Hepatocyte (in vitro differentiated cells): ENCODE measurements around the gene ZNF747. TPM values are rescaled to one million over a fixed set of nuclear protein-coding genes. Genes with fewer than 3 reads are reported as not detected.

Source experiments
- DNase-seq: peaks from one replicate; pipeline ENCODE4 v3.0.0-alpha.2; 2016; ENCODE audit warnings: low spot score
- H2AFZ ChIP-seq: fragments of 200-600 bp; sonication (generic); 2 replicates; pipeline ENCODE4 v1.6.0; 2016; ENCODE audit warnings: antibody characterized with exemption, mild to moderate bottlenecking
- H3K27ac ChIP-seq: fragments of 200-600 bp; sonication (generic); 2 replicates; pipeline ENCODE4 v1.5.1; 2016; ENCODE audit warnings: mild to moderate bottlenecking
- H3K27me3 ChIP-seq: fragments of 200-600 bp; sonication (generic); 2 replicates; pipeline ENCODE4 v1.6.1; 2016
- H3K36me3 ChIP-seq: fragments of 200-600 bp; sonication (generic); replicated peaks from 2 replicates; pipeline ENCODE4 v1.5.1; 2016; ENCODE audit warnings: low read depth; ENCODE audit not compliant: insufficient read depth
- H3K4me1 ChIP-seq: fragments of 200-600 bp; sonication (generic); 2 replicates; pipeline ENCODE4 v1.5.1; 2016; ENCODE audit warnings: mild to moderate bottlenecking, moderate library complexity; ENCODE audit not compliant: insufficient read depth
- H3K4me2 ChIP-seq: fragments of 200-600 bp; sonication (generic); 2 replicates; pipeline ENCODE4 v1.6.0; 2016
- H3K4me3 ChIP-seq: fragments of 200-600 bp; sonication (generic); 2 replicates; pipeline ENCODE4 v1.5.1; 2016; ENCODE audit warnings: mild to moderate bottlenecking
- H3K79me2 ChIP-seq: fragments of 200-600 bp; sonication (generic); 2 replicates; pipeline ENCODE4 v1.6.0; 2017; ENCODE audit warnings: mild to moderate bottlenecking
- H3K9me2 ChIP-seq: fragments of 200-600 bp; sonication (generic); replicated peaks from 2 replicates; pipeline ENCODE4 v1.6.0; 2017; ENCODE audit warnings: mild to moderate bottlenecking; ENCODE audit not compliant: insufficient read depth
- H3K9me3 ChIP-seq: fragments of 200-600 bp; sonication (generic); 2 replicates; pipeline ENCODE4 v1.5.1; 2016; ENCODE audit warnings: low read depth, mild to moderate bottlenecking
- H4K20me1 ChIP-seq: fragments of 200-600 bp; sonication (generic); 2 replicates; pipeline ENCODE4 v1.6.0; 2016; ENCODE audit warnings: mild to moderate bottlenecking; ENCODE audit not compliant: insufficient read depth, poor library complexity, severe bottlenecking
- EZH2 ChIP-seq: fragments of 200-600 bp; sonication (generic); IDR thresholded peaks from 2 replicates; pipeline ENCODE4 v1.6.1; 2016; ENCODE audit warnings: antibody characterized with exemption, mild to moderate bottlenecking, borderline replicate concordance
- EZH2phosphoT487 ChIP-seq: fragments of 200-600 bp; sonication (generic); IDR thresholded peaks from one replicate; pipeline ENCODE4 v1.6.1; 2018; ENCODE audit warnings: antibody characterized with exemption, mild to moderate bottlenecking, low read depth, moderate library complexity; ENCODE audit not compliant: unreplicated experiment, severe bottlenecking
- WGBS: methylation state at CpG from one replicate; pipeline ENCODE4 v1.1.6; 2016; ENCODE audit warnings: low lambda C conversion rate; ENCODE audit errors: missing lambda C conversion rate; 5-methylcytosine and 5-hydroxymethylcytosine counted together
- polyA plus RNA-seq: library from polyadenylated mRNA; unstranded; fragments of >200 nt; fragmentation: Nextera tagmentation; extraction: Ambion mirVana; gene quantifications from 2 replicates; pipeline ENCODE4 v1.2.1, GENCODE V29; 2016
- total RNA-seq: library from RNA; depleted of rRNA; stranded (reverse); fragments of >200 nt; gene quantifications from 2 replicates; pipeline ENCODE4 v1.2.3, GENCODE V29; 2014
- TF ChIP-seq, protein P1 (sequence below): fragments of 200-600 bp; sonication (generic); IDR thresholded peaks from 2 replicates; pipeline ENCODE4 v1.5.1; 2016; ENCODE audit warnings: antibody characterized with exemption, mild to moderate bottlenecking; ENCODE audit not compliant: poor library complexity

ZNF747 gene
- total and polyA plus RNA-seq, 2 experiments from 2014 or later, result 9.9 to 11.1 TPM

DNA sequence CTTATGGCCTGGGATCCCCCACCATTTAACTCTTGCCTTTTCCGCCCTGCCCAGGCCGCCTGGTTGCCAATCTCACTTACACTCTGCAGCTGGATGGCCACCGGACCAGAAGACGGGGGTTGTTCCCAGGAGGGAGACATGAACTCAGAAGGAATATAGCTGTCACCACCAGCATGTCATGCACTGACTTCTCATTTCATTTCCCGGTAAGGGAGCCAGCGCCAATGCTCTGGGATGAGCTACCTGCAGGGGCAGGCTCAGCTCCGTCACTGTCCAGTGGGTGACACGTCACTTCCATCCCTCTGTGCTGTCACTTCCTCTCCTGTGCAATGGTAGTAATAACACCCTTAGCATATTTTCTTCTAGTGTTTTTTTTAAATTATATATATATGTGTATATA, 35.4 kb downstream of the ZNF747 start:
- Histone ChIP-seq H3K27ac (no peak overlapping the region), H3K4me3 (no peak overlapping the region), H3K36me3 (no peaks in the 10 kb centered on the region), H3K4me1 (no peaks in the 10 kb centered on the region), H2AFZ (no peak overlapping the region), H3K9me3 (no peaks in the 10 kb centered on the region), H3K4me2 (no peak overlapping the region), H3K79me2 (no peaks in the 10 kb centered on the region), H3K9me2 (no peaks in the 10 kb centered on the region), H4K20me1 (no peaks in the 10 kb centered on the region), H3K27me3 (no peaks in the 10 kb centered on the region)
- 87% methylated on average over 8 of the region's 8 CpGs for WGBS
- TF ChIP-seq, protein P1, sequence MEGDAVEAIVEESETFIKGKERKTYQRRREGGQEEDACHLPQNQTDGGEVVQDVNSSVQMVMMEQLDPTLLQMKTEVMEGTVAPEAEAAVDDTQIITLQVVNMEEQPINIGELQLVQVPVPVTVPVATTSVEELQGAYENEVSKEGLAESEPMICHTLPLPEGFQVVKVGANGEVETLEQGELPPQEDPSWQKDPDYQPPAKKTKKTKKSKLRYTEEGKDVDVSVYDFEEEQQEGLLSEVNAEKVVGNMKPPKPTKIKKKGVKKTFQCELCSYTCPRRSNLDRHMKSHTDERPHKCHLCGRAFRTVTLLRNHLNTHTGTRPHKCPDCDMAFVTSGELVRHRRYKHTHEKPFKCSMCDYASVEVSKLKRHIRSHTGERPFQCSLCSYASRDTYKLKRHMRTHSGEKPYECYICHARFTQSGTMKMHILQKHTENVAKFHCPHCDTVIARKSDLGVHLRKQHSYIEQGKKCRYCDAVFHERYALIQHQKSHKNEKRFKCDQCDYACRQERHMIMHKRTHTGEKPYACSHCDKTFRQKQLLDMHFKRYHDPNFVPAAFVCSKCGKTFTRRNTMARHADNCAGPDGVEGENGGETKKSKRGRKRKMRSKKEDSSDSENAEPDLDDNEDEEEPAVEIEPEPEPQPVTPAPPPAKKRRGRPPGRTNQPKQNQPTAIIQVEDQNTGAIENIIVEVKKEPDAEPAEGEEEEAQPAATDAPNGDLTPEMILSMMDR, result no peak
- no peak for TF ChIP-seq EZH2
- no peak for TF ChIP-seq EZH2phosphoT487
- DNase-seq, result no peak

DNA sequence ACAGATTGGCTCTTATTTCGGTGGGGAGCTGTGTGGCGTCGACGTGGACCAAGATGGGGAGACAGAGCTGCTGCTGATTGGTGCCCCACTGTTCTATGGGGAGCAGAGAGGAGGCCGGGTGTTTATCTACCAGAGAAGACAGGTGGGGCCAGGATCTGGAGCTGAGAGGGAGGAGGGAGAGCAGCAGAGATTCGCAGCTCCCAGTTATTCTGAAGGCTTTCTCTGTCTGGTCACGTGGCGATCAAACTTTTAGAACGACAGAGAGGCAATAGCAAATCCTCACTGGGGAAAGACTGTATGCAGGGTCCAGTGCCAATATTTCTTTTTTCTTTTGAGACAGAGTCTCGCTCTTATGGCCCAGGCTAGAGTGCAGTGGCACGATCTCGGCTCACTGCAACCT, 39.9 kb downstream of the ZNF747 start:
- no peaks in the 10 kb centered on the region for H3K36me3 ChIP-seq
- no peak overlapping the region for H3K4me3 ChIP-seq
- TF ChIP-seq EZH2 (no peak), EZH2phosphoT487 (no peak)
- TF ChIP-seq, protein P1, result no peak
- H3K4me1 ChIP-seq, result no peaks in the 10 kb centered on the region
- 73% methylated on average over 12 of the region's 12 CpGs for WGBS
- no peaks in the 10 kb centered on the region for H3K27me3 ChIP-seq
- H3K9me3 ChIP-seq, result no peaks in the 10 kb centered on the region
- H3K27ac ChIP-seq, result no peak overlapping the region
- DNase-seq, result no peak
- no peaks in the 10 kb centered on the region for H4K20me1 ChIP-seq
- H3K79me2 ChIP-seq, result no peaks in the 10 kb centered on the region
- H2AFZ ChIP-seq, result no peak overlapping the region
- no peak overlapping the region for H3K4me2 ChIP-seq
- H3K9me2 ChIP-seq, result no peaks in the 10 kb centered on the region

DNA sequence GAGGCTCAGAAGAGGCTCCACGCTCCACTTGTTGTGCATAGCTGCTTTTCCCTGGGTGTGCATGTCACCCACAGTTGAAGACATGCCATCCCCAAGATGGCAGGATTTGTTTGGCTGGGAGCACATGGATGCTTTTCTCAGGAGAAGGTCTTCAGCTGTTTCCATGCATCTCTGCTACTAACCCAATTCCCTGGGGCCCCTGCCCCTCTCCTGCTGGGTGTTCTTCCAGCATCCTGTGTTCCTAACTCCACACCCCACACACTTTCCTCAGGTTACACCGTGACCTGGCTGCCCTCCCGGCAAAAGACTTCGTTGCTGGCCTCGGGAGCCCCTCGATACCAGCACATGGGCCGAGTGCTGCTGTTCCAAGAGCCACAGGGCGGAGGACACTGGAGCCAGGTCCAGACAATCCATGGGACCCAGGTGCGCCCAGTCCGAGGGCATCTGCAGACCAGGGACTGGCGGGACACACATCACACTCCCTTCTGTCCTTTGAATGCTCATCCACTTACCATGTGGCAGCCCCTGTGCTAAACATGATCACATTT, 40.6 kb downstream of the ZNF747 start:
- no peak for DNase-seq
- H3K79me2 ChIP-seq, result no peaks in the 10 kb centered on the region
- no peaks in the 10 kb centered on the region for H3K9me2 ChIP-seq
- H2AFZ ChIP-seq, result no peak overlapping the region
- H4K20me1 ChIP-seq, result no peaks in the 10 kb centered on the region
- no peak overlapping the region for H3K4me3 ChIP-seq
- H3K9me3 ChIP-seq, result no peaks in the 10 kb centered on the region
- H3K27ac ChIP-seq, result no peak overlapping the region
- no peaks in the 10 kb centered on the region for H3K27me3 ChIP-seq
- no peaks in the 10 kb centered on the region for H3K4me1 ChIP-seq
- H3K36me3 ChIP-seq, result no peaks in the 10 kb centered on the region
- 89% methylated on average over 11 of the region's 11 CpGs for WGBS
- no peak overlapping the region for H3K4me2 ChIP-seq
- TF ChIP-seq EZH2phosphoT487, result no peak
- TF ChIP-seq EZH2, result no peak
- TF ChIP-seq, protein P1, result no peak
